ENCODE results near the gene FILIP1.

FILIP1 gene

DNA sequence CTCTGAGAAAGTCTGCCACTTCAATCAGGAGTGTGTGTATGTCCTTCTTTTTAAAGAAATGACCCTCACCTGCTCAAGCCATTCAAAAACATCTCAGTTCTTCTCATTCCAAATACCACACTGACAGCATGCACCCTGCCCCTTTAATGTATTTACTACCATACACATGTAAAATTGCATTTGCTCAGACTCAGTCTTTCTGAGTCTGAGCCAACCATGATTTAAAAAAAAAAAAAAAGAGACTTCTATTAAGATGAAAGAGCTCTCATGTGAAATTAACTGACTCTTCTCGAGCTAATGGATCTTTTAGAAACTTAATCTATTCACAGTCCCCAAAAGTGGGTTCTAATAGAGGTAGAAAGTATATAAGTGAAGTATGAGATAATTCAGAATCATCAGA is 1.4 kb upstream of the FILIP1 start:
- no peak overlapping the region for H3K4me3 ChIP-seq (ENCODE audit: low read depth, low read length)
- TF ChIP-seq, protein P1, sequence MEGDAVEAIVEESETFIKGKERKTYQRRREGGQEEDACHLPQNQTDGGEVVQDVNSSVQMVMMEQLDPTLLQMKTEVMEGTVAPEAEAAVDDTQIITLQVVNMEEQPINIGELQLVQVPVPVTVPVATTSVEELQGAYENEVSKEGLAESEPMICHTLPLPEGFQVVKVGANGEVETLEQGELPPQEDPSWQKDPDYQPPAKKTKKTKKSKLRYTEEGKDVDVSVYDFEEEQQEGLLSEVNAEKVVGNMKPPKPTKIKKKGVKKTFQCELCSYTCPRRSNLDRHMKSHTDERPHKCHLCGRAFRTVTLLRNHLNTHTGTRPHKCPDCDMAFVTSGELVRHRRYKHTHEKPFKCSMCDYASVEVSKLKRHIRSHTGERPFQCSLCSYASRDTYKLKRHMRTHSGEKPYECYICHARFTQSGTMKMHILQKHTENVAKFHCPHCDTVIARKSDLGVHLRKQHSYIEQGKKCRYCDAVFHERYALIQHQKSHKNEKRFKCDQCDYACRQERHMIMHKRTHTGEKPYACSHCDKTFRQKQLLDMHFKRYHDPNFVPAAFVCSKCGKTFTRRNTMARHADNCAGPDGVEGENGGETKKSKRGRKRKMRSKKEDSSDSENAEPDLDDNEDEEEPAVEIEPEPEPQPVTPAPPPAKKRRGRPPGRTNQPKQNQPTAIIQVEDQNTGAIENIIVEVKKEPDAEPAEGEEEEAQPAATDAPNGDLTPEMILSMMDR (IDR thresholded peaks at IDR 0.05; ENCODE audit: borderline replicate concordance, insufficient read depth, low read depth, low read length): no peak

DNA sequence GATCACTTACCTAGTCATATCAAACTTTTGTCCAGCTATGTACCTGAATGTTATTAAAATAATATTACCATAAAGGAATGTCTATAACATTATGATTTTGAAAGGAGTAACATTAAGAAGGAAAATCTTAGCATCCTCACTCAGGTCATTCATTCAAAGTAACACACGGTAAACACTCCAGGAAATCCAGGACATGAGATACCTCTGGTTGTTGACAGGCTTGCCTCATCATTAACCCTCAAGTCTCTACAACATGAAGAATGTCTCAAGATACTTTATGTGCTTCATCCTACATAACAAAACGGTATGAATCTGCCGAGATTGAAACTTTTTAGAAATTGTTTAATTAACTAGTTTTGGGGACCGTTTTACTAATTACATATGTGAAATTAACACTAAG is 690 bp upstream of the FILIP1 start:
- TF ChIP-seq, protein P1 (IDR thresholded peaks at IDR 0.05; ENCODE audit: borderline replicate concordance, insufficient read depth, low read depth, low read length): no peak
- no peak overlapping the region for H3K4me3 ChIP-seq (ENCODE audit: low read depth, low read length)

DNA sequence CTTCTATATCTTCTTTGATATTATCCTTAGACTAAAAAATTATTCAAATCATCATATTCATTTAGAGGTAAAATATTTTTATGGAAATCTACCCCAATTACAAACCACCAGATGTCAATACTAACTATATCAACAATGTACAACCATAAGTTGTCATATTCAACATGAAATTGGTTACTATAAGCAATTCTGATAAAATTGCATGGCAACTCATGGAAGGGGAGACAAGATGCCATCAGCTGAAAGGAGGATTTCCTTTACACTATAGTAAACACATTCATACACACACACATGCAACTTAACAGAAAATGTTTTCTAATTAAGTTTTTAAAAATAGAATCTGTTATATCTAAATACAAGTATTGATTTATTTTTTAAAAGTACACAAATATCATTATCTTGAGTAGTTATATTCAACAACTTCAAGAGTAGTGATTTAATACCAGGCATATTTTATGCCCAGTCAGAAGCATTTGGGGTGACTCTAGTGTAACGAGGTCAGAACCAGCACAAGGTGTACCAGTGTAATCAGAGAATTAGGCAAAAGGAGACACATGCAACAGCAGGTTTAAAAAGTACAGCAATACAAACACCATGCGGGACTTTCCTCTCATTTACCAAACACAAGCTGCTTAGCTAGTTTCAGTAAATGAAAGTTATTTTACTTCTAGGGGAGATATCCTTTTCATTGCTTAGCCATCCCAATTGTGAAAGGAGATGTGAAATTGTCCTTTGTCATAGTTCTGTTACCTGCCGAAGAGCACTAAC is 1.0 kb downstream of the FILIP1 start:
- TF ChIP-seq, protein P1 (IDR thresholded peaks at IDR 0.05; ENCODE audit: borderline replicate concordance, insufficient read depth, low read depth, low read length): no peak
- H3K4me3 ChIP-seq (ENCODE audit: low read depth, low read length): no peak overlapping the region

DNA sequence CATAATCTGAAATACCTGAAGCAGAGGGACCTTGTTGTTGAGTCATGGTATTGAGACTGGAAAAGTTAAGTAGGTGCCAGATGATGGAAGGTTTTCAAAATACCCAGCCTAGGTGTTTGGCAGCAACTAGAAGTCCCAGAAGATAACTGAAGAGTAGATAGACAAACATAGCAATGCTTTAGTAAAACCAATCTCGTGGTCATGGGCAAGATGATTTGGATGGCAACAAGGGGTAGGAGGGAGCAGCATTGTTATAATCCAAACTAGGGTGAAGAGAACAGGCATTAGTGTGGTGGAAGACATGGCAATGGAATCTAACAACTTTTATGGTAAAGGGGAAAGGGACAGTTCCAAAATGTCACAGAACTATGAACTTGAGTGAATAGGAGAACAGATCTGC is 2.3 kb downstream of the FILIP1 start:
- H3K4me3 ChIP-seq (ENCODE audit: low read depth, low read length): no peak overlapping the region

DNA sequence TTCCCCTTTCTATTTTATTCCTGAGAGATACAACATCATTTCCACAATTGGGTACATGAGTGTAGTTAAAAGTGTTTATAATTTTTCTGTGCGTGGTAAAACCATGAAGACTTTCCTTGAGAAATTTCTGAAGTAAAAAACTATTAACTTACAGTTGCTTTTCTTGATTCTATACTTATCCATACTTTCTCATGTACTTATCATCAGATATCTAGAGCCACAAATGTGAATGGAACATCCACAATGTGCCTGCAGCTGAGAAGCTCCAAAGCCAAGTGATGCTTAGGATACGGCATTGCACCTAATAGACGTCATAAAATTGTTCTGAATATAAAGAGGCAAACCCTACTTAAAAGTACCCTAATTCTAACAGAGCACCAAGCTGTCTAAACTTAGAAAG is 2.9 kb downstream of the FILIP1 start:
- no peak overlapping the region for H3K4me3 ChIP-seq (ENCODE audit: low read depth, low read length)
- TF ChIP-seq, protein P1 (IDR thresholded peaks at IDR 0.05; ENCODE audit: borderline replicate concordance, insufficient read depth, low read depth, low read length): no peak

More for the DNA sequence above, 2.3 kb downstream of the FILIP1 start:
- TF ChIP-seq, protein P1 (IDR thresholded peaks at IDR 0.05; ENCODE audit: borderline replicate concordance, insufficient read depth, low read depth, low read length): no peak

DNA sequence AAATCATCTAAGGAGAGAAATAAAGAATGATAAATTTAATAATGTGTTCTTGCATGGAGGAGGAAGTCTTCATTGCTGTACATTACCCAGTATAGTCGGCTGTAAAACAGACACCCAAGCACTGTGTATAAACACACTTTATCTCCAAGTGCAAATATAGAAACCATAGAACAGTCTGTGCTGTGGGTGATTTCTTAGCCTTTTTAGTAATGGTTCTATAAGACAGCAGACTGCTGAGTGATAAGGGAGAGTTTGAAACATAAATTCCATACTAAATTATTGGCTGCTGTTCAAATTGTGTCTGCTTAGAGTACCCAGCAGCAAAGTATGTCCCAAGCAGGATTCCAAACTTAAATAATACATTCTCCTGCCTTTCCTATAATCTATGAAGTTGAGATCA is 4.6 kb downstream of the FILIP1 start:
- TF ChIP-seq, protein P1 (IDR thresholded peaks at IDR 0.05; ENCODE audit: borderline replicate concordance, insufficient read depth, low read depth, low read length): no peak
- H3K4me3 ChIP-seq (ENCODE audit: low read depth, low read length): no peak overlapping the region

DNA sequence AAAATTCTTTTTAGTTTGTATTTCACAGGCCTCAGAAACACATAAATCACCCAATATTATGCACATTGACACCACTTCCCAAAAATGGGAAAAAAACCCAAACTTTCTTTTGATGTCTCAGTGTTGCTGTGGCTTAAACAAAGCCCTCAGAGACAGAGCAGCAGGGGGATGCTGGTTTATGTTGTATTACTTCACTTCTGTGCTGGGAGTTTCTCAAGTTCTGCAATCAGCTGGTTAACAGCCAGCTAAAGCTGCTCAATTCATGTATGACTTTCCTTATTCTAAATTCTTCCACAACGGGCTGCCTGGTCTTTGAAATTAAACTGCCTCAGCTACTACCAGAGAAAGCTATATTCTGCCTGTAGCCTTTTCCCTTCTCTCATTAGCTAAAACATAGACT is 5.6 kb downstream of the FILIP1 start:
- H3K4me3 ChIP-seq (ENCODE audit: low read depth, low read length): no peak overlapping the region
- TF ChIP-seq, protein P1 (IDR thresholded peaks at IDR 0.05; ENCODE audit: borderline replicate concordance, insufficient read depth, low read depth, low read length): no peak

All from GM12875 (cell line).